ENCODE results near the gene NKX6-1.

DNA sequence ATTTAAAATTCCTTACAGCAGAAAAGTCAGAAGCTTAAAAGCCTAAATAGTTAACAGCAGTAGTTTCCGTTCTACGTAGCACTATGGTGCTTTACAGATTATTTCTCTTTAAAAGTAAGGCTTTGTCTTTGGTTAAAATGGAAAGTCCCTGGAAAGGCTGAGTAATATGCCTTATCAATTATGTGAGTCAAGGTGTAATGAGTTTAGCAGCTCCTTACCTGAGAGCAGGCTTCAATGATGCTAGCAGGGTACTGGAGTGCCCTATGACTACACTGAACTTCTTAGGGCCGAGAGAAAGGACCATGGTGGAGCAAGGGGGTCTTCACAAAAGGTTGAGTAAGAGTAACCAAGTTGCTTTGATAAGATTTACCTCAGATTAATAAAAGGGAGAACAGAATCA, 12.6 kb upstream of the NKX6-1 start:
- TF ChIP-seq SUZ12 (IDR thresholded peaks at IDR 0.05; ENCODE audit: extremely low read depth, insufficient read depth, insufficient read length) (no peak), YY1 (IDR thresholded peaks at IDR 0.05; ENCODE audit: insufficient read depth, insufficient read length) (no peak), ZNF274 (IDR thresholded peaks at IDR 0.05; ENCODE audit: low read depth, low read length) (no peak)

Measured in NT2/D1 (cell line).